ENCODE measurements around the gene S100A10.

GRCh38 chr1:151985270-151985669 is 8.4 kb downstream of the S100A10 start:
- TF ChIP-seq, protein P1, sequence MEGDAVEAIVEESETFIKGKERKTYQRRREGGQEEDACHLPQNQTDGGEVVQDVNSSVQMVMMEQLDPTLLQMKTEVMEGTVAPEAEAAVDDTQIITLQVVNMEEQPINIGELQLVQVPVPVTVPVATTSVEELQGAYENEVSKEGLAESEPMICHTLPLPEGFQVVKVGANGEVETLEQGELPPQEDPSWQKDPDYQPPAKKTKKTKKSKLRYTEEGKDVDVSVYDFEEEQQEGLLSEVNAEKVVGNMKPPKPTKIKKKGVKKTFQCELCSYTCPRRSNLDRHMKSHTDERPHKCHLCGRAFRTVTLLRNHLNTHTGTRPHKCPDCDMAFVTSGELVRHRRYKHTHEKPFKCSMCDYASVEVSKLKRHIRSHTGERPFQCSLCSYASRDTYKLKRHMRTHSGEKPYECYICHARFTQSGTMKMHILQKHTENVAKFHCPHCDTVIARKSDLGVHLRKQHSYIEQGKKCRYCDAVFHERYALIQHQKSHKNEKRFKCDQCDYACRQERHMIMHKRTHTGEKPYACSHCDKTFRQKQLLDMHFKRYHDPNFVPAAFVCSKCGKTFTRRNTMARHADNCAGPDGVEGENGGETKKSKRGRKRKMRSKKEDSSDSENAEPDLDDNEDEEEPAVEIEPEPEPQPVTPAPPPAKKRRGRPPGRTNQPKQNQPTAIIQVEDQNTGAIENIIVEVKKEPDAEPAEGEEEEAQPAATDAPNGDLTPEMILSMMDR (IDR thresholded peaks at IDR 0.05) = no peak
- no peak for TF ChIP-seq ZFX (IDR thresholded peaks at IDR 0.05; ENCODE audit: borderline replicate concordance)
